CD4-positive, CD25-positive, alpha-beta regulatory T cell (primary cell): Measurements from ENCODE around the gene INO80E. TPM values are rescaled to one million over a fixed set of nuclear protein-coding genes. Genes with fewer than 3 reads are reported as not detected.

Source experiments
- ATAC-seq, 2 donors: fragments of 150-1000 bp; cut with Tn5 transposase; one replicate each; pipeline ENCODE4 v1.10.0; 2021; ENCODE audit warnings: low read depth in 2 of 2, moderate number of reproducible peaks in 2 of 2, moderate library complexity in 1 of 2
- DNase-seq, 3 donors: peaks; one replicate each; pipeline versions ENCODE4 v3.0.0 to v3.0.0-alpha.2; 2012 to 2022; ENCODE audit warnings: mixed read lengths in 1 of 3
- H3K27ac ChIP-seq: one replicate; pipeline ENCODE4 v1.7.0; 2013; ENCODE audit warnings: mild to moderate bottlenecking, low read length; ENCODE audit not compliant: insufficient read depth, poor library complexity, severe bottlenecking
- H3K27me3 ChIP-seq: one replicate; pipeline ENCODE4 v1.7.0; 2013; ENCODE audit warnings: low read length; ENCODE audit not compliant: control insufficient read depth, insufficient read depth
- H3K36me3 ChIP-seq: one replicate; pipeline ENCODE4 v1.7.0; 2013; ENCODE audit warnings: mild to moderate bottlenecking, low read length, moderate library complexity; ENCODE audit not compliant: control insufficient read depth, insufficient read depth
- H3K4me1 ChIP-seq: 2 replicates; pipeline ENCODE4 v1.7.0; 2013; ENCODE audit warnings: mild to moderate bottlenecking, low read length; ENCODE audit not compliant: insufficient read depth, control insufficient read depth, poor library complexity, severe bottlenecking
- H3K4me3 ChIP-seq: one replicate; pipeline ENCODE4 v1.7.0; 2013; ENCODE audit warnings: low read depth, mild to moderate bottlenecking, low read length, moderate library complexity
- H3K9me3 ChIP-seq, 2 experiments: 1 replicate in 1 of 2; 2 replicates in 1 of 2; pipeline ENCODE4 v1.7.0; 2013; ENCODE audit warnings: low read length in 2 of 2, mild to moderate bottlenecking in 1 of 2, moderate library complexity in 1 of 2; ENCODE audit not compliant: control insufficient read depth in 2 of 2
- H3K27ac Mint-ChIP-seq, 3 donors: one replicate each; pipeline ENCODE4 v1.8.0; 2020 to 2022; ENCODE audit warnings: mild to moderate bottlenecking in 3 of 3, mixed read lengths in 3 of 3, moderate library complexity in 2 of 3
- H3K27me3 Mint-ChIP-seq: one replicate; pipeline ENCODE4 v1.8.0; 2022; ENCODE audit warnings: mild to moderate bottlenecking, mixed read lengths
- H3K36me3 Mint-ChIP-seq: one replicate; pipeline ENCODE4 v1.8.0; 2020; ENCODE audit warnings: mixed read lengths
- H3K4me1 Mint-ChIP-seq, 4 donors: one replicate each; pipeline ENCODE4 v1.8.0; 2020 to 2022; ENCODE audit warnings: mixed read lengths in 4 of 4, mild to moderate bottlenecking in 1 of 4
- H3K4me3 Mint-ChIP-seq, 4 donors: one replicate each; pipeline ENCODE4 v1.8.0; 2020 to 2022; ENCODE audit warnings: mild to moderate bottlenecking in 4 of 4, mixed read lengths in 4 of 4, moderate library complexity in 3 of 4
- H3K9me3 Mint-ChIP-seq, 7 donors: one replicate each; pipeline ENCODE4 v1.8.0; 2020 to 2022; ENCODE audit warnings: mixed read lengths in 7 of 7, mild to moderate bottlenecking in 3 of 7, moderate library complexity in 2 of 7
- polyA plus RNA-seq, 4 donors: library from polyadenylated mRNA; unstranded; fragments of 300-500 nt; fragmentation: Illumina TruSeq; gene quantifications; one replicate each; pipeline ENCODE4 v1.2.3, GENCODE V29; 2021
- total RNA-seq: library from RNA; stranded (reverse); gene quantifications from one replicate; pipeline ENCODE4 v1.2.3, GENCODE V29; 2022

INO80E gene
- total and polyA plus RNA-seq, 5 donors from 2014 or later, result 5.0 to 105 (median 6.4) TPM

GRCh38 chr16:29986231-29986630 lies 9.8 kb upstream of the INO80E start:
- DNase-seq, result no peak
- ATAC-seq, result no peak
- H3K4me1 Mint-ChIP-seq, result no peaks in the 10 kb centered on the region
- no peak overlapping the region for H3K27ac ChIP-seq
- no peaks in the 10 kb centered on the region for H3K27me3 ChIP-seq
- H3K9me3 Mint-ChIP-seq, result no peaks in the 10 kb centered on the region
- H3K4me3 Mint-ChIP-seq, result peak overlapping the region in 1 of 4 donors; percentile 60
- no peaks in the 10 kb centered on the region for H3K27me3 Mint-ChIP-seq
- H3K36me3 ChIP-seq, result peaks cover 73% of the 10 kb centered on the region
- H3K36me3 Mint-ChIP-seq, result peaks cover 33% of the 10 kb centered on the region
- no peaks in the 10 kb centered on the region for H3K9me3 ChIP-seq
- no peak overlapping the region for H3K4me3 ChIP-seq
- H3K27ac Mint-ChIP-seq, result no peak overlapping the region
- H3K4me1 ChIP-seq, result no peaks in the 10 kb centered on the region

GRCh38 chr16:29986931-29987330 lies 9.1 kb upstream of the INO80E start:
- Histone ChIP-seq H3K9me3 (no peaks in the 10 kb centered on the region), H3K27me3 (no peaks in the 10 kb centered on the region), H3K4me1 (no peaks in the 10 kb centered on the region), H3K27ac (no peak overlapping the region), H3K4me3 (no peak overlapping the region), H3K36me3 (peaks cover 66% of the 10 kb centered on the region)
- no peaks in the 10 kb centered on the region for H3K27me3 Mint-ChIP-seq
- no peak overlapping the region for H3K27ac Mint-ChIP-seq
- H3K4me3 Mint-ChIP-seq, result no peak overlapping the region
- no peaks in the 10 kb centered on the region for H3K4me1 Mint-ChIP-seq
- H3K36me3 Mint-ChIP-seq, result peaks cover 33% of the 10 kb centered on the region
- ATAC-seq (no peak), DNase-seq (no peak)
- no peaks in the 10 kb centered on the region for H3K9me3 Mint-ChIP-seq

GRCh38 chr16:29987371-29988085 lies 8.5 kb upstream of the INO80E start:
- Mint-ChIP-seq H3K4me3 (no peak overlapping the region), H3K9me3 (no peaks in the 10 kb centered on the region), H3K4me1 (no peaks in the 10 kb centered on the region), H3K36me3 (peaks cover 33% of the 10 kb centered on the region), H3K27ac (no peak overlapping the region), H3K27me3 (no peaks in the 10 kb centered on the region)
- Histone ChIP-seq H3K9me3 (no peaks in the 10 kb centered on the region), H3K36me3 (peaks cover 65% of the 10 kb centered on the region), H3K27ac (no peak overlapping the region), H3K27me3 (no peaks in the 10 kb centered on the region), H3K4me1 (no peaks in the 10 kb centered on the region), H3K4me3 (no peak overlapping the region)
- no peak for DNase-seq
- no peak for ATAC-seq

- H3K9me3 Mint-ChIP-seq, result no peaks in the 10 kb centered on the region
- no peak overlapping the region for H3K4me3 ChIP-seq
- peaks cover 63% of the 10 kb centered on the region for H3K36me3 ChIP-seq
- no peaks in the 10 kb centered on the region for H3K9me3 ChIP-seq
- peaks cover 32% of the 10 kb centered on the region for H3K36me3 Mint-ChIP-seq
- ATAC-seq (no peak), DNase-seq (no peak)
- H3K27me3 Mint-ChIP-seq, result no peaks in the 10 kb centered on the region
- no peak overlapping the region for H3K4me3 Mint-ChIP-seq
- no peak overlapping the region for H3K27ac ChIP-seq
- H3K27ac Mint-ChIP-seq, result peak overlapping the region in 1 of 3 donors; percentile 94
- H3K27me3 ChIP-seq, result no peaks in the 10 kb centered on the region
- H3K4me1 ChIP-seq, result no peaks in the 10 kb centered on the region
- H3K4me1 Mint-ChIP-seq, result peaks cover 0 to 2% (median 0%) of the 10 kb centered on the region in 4 donors
Measured at GRCh38 chr16:29988346-29989075, 7.5 kb upstream of the INO80E start.

- ATAC-seq (no peak), DNase-seq (no peak)
- H3K4me1 Mint-ChIP-seq, result peaks cover 0 to 8% (median 2%) of the 10 kb centered on the region in 4 donors
- peak overlapping the region in 2 of 3 donors; percentile 74 to 87 for H3K27ac Mint-ChIP-seq
- Histone ChIP-seq H3K36me3 (peaks cover 56% of the 10 kb centered on the region), H3K27ac (no peak overlapping the region), H3K4me3 (no peak overlapping the region), H3K4me1 (peaks cover 4% of the 10 kb centered on the region), H3K27me3 (no peaks in the 10 kb centered on the region), H3K9me3 (no peaks in the 10 kb centered on the region)
- H3K4me3 Mint-ChIP-seq, result peak overlapping the region in 2 of 4 donors; percentile 40 to 54
- no peaks in the 10 kb centered on the region for H3K9me3 Mint-ChIP-seq
- no peaks in the 10 kb centered on the region for H3K27me3 Mint-ChIP-seq
- H3K36me3 Mint-ChIP-seq, result peaks cover 27% of the 10 kb centered on the region
Measured at GRCh38 chr16:29989111-29989858, 6.8 kb upstream of the INO80E start.

GRCh38 chr16:29990034-29990433 lies 6.0 kb upstream of the INO80E start:
- H3K4me3 Mint-ChIP-seq, result no peak overlapping the region

GRCh38 chr16:29990883-29991570 lies 5.0 kb upstream of the INO80E start:
- Mint-ChIP-seq H3K36me3 (peaks cover 24% of the 10 kb centered on the region), H3K9me3 (no peaks in the 10 kb centered on the region), H3K27ac (no peak overlapping the region), H3K4me3 (no peak overlapping the region), H3K27me3 (peaks cover 4% of the 10 kb centered on the region), H3K4me1 (peaks cover 0 to 24% (median 8%) of the 10 kb centered on the region in 4 donors)
- Histone ChIP-seq H3K4me3 (no peak overlapping the region), H3K27ac (no peak overlapping the region), H3K36me3 (peaks cover 38% of the 10 kb centered on the region), H3K27me3 (no peaks in the 10 kb centered on the region), H3K9me3 (no peaks in the 10 kb centered on the region), H3K4me1 (peaks cover 13% of the 10 kb centered on the region)
- no peak for DNase-seq
- no peak for ATAC-seq

More at GRCh38 chr16:29990034-29990433, 6.0 kb upstream of the INO80E start:
- no peak for DNase-seq
- peaks cover 0 to 15% (median 3%) of the 10 kb centered on the region in 4 donors for H3K4me1 Mint-ChIP-seq
- no peak overlapping the region for H3K27ac ChIP-seq
- no peak for ATAC-seq
- no peaks in the 10 kb centered on the region for H3K9me3 ChIP-seq
- H3K4me3 ChIP-seq, result no peak overlapping the region
- no peaks in the 10 kb centered on the region for H3K9me3 Mint-ChIP-seq
- no peaks in the 10 kb centered on the region for H3K27me3 ChIP-seq
- H3K27ac Mint-ChIP-seq, result no peak overlapping the region
- peaks cover 12% of the 10 kb centered on the region for H3K4me1 ChIP-seq
- H3K36me3 ChIP-seq, result peaks cover 48% of the 10 kb centered on the region
- H3K36me3 Mint-ChIP-seq, result peaks cover 24% of the 10 kb centered on the region
- H3K27me3 Mint-ChIP-seq, result no peaks in the 10 kb centered on the region
